ENCODE measurements around the gene GPC5.

DNA sequence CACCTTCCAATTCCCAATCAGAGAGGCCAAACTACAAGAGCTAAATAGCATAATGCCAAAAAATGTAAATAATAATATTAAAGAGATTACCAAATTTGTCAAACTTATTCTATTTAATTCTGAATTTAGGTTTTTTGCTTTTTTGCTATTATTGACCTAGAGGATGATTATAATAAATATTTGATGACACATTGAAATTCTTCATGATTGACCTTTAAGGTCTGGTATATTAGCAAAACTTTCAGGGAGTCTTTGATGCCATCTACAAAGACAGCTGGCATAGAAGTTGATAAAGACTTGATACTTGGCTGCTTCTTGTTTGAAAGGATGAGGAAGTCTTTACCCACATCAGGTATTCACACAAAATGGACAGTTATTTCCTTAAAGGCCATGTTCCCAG, 1168.3 kb downstream of the GPC5 start:
- no peak for TF ChIP-seq ZNF2 (tag by site-specific recombination; IDR thresholded peaks at IDR 0.05)
- TF ChIP-seq ZNF76 (tag by site-specific recombination; IDR thresholded peaks at IDR 0.05; ENCODE audit: borderline replicate concordance, low read depth), result no peak
- TF ChIP-seq, protein P1, sequence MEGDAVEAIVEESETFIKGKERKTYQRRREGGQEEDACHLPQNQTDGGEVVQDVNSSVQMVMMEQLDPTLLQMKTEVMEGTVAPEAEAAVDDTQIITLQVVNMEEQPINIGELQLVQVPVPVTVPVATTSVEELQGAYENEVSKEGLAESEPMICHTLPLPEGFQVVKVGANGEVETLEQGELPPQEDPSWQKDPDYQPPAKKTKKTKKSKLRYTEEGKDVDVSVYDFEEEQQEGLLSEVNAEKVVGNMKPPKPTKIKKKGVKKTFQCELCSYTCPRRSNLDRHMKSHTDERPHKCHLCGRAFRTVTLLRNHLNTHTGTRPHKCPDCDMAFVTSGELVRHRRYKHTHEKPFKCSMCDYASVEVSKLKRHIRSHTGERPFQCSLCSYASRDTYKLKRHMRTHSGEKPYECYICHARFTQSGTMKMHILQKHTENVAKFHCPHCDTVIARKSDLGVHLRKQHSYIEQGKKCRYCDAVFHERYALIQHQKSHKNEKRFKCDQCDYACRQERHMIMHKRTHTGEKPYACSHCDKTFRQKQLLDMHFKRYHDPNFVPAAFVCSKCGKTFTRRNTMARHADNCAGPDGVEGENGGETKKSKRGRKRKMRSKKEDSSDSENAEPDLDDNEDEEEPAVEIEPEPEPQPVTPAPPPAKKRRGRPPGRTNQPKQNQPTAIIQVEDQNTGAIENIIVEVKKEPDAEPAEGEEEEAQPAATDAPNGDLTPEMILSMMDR (tag by site-specific recombination; IDR thresholded peaks at IDR 0.05), result no peak
- no peak for TF ChIP-seq ZNF629 (tag by site-specific recombination; IDR thresholded peaks at IDR 0.05)
- TF ChIP-seq, protein P2, sequence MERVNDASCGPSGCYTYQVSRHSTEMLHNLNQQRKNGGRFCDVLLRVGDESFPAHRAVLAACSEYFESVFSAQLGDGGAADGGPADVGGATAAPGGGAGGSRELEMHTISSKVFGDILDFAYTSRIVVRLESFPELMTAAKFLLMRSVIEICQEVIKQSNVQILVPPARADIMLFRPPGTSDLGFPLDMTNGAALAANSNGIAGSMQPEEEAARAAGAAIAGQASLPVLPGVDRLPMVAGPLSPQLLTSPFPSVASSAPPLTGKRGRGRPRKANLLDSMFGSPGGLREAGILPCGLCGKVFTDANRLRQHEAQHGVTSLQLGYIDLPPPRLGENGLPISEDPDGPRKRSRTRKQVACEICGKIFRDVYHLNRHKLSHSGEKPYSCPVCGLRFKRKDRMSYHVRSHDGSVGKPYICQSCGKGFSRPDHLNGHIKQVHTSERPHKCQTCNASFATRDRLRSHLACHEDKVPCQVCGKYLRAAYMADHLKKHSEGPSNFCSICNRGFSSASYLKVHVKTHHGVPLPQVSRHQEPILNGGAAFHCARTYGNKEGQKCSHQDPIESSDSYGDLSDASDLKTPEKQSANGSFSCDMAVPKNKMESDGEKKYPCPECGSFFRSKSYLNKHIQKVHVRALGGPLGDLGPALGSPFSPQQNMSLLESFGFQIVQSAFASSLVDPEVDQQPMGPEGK (tag by site-specific recombination; IDR thresholded peaks at IDR 0.05), result no peak
- TF ChIP-seq FEZF1 (tag by site-specific recombination; IDR thresholded peaks at IDR 0.05), result no peak
- TF ChIP-seq ZNF585B (tag by site-specific recombination; IDR thresholded peaks at IDR 0.05), result no peak
- TF ChIP-seq, protein P3, sequence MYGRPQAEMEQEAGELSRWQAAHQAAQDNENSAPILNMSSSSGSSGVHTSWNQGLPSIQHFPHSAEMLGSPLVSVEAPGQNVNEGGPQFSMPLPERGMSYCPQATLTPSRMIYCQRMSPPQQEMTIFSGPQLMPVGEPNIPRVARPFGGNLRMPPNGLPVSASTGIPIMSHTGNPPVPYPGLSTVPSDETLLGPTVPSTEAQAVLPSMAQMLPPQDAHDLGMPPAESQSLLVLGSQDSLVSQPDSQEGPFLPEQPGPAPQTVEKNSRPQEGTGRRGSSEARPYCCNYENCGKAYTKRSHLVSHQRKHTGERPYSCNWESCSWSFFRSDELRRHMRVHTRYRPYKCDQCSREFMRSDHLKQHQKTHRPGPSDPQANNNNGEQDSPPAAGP (tag by site-specific recombination; IDR thresholded peaks at IDR 0.05), result no peak
- TF ChIP-seq, protein P4, sequence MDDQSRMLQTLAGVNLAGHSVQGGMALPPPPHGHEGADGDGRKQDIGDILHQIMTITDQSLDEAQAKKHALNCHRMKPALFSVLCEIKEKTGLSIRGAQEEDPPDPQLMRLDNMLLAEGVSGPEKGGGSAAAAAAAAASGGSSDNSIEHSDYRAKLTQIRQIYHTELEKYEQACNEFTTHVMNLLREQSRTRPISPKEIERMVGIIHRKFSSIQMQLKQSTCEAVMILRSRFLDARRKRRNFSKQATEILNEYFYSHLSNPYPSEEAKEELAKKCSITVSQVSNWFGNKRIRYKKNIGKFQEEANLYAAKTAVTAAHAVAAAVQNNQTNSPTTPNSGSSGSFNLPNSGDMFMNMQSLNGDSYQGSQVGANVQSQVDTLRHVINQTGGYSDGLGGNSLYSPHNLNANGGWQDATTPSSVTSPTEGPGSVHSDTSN (CRISPR knock-in tag; IDR thresholded peaks at IDR 0.05), result no peak
- no peak for TF ChIP-seq ZNF837 (tag by site-specific recombination; IDR thresholded peaks at IDR 0.05)
- TF ChIP-seq ZBTB8A (tag by site-specific recombination; IDR thresholded peaks at IDR 0.05), result no peak

Measured in HEK293 (cell line).